Cortex of kidney (tissue), 1 donor: Measurements from ENCODE around the gene FUT9.

Experiments
- DNase-seq: peaks from one replicate; lab custom pipeline; 2025; lab: John Stamatoyannopoulos, UW

Gene FUT9

GRCh38 chr6:96015518-96016333 lies at the start of gene FUT9:
Gene FUT9, plus strand, starts transcription at chr6:96015974. Its CDS starts 187,182 bp downstream, at chr6:96203156.
- no peak for DNase-seq

- DNase-seq = no peak
These were observed 48.2 kb upstream of the FUT9 start for GRCh38 chr6:95967594-95967993.

GRCh38 chr6:95973976-95974375 lies 41.8 kb upstream of the FUT9 start:
- DNase-seq = no peak

- DNase-seq = no peak
These were observed 37.5 kb upstream of the FUT9 start for GRCh38 chr6:95978230-95978629.

GRCh38 chr6:95991906-95992305 lies 23.9 kb upstream of the FUT9 start:
- DNase-seq = no peak

- DNase-seq = no peak
These were observed 21.6 kb upstream of the FUT9 start for GRCh38 chr6:95994151-95994550.

GRCh38 chr6:95998133-95998532 lies 17.6 kb upstream of the FUT9 start:
- no peak for DNase-seq

- DNase-seq = no peak
These were observed 13.7 kb upstream of the FUT9 start for GRCh38 chr6:96001891-96002575.

- DNase-seq = no peak
These were observed 13.2 kb upstream of the FUT9 start for GRCh38 chr6:96002576-96002910.

- DNase-seq = no peak
These were observed 12.9 kb upstream of the FUT9 start for GRCh38 chr6:96002912-96003311.

GRCh38 chr6:96007663-96008062 lies 8.1 kb upstream of the FUT9 start:
- DNase-seq = no peak

- DNase-seq = no peak
These were observed 2.2 kb upstream of the FUT9 start for GRCh38 chr6:96013531-96013930.

- DNase-seq = no peak
These were observed 792 bp upstream of the FUT9 start for GRCh38 chr6:96014846-96015517.

GRCh38 chr6:96016334-96017069 lies 728 bp downstream of the FUT9 start:
- no peak for DNase-seq

GRCh38 chr6:96017070-96017359 lies 1.2 kb downstream of the FUT9 start:
- DNase-seq = no peak

GRCh38 chr6:96022225-96022624 lies 6.5 kb downstream of the FUT9 start:
- DNase-seq = no peak

- DNase-seq = no peak
These were observed 16.9 kb downstream of the FUT9 start for GRCh38 chr6:96032661-96033060.

- no peak for DNase-seq
These were observed 35.8 kb downstream of the FUT9 start for GRCh38 chr6:96051555-96051954.

- no peak for DNase-seq
These were observed 42.3 kb downstream of the FUT9 start for GRCh38 chr6:96058082-96058481.

GRCh38 chr6:96059586-96059985 lies 43.8 kb downstream of the FUT9 start:
- no peak for DNase-seq

GRCh38 chr6:96060249-96060648 lies 44.5 kb downstream of the FUT9 start:
- no peak for DNase-seq

GRCh38 chr6:96065213-96065612 lies 49.4 kb downstream of the FUT9 start:
- no peak for DNase-seq

- DNase-seq = no peak
These were observed 50.6 kb downstream of the FUT9 start for GRCh38 chr6:96066376-96066775.
